ENCODE measurements around the gene ZNF296.
"Not testable (repeated sequence)": the region's sequence is repeated elsewhere in the genome, so short reads cannot be mapped to it uniquely, and the experiment has no call there.

The ZNF296 gene

DNA sequence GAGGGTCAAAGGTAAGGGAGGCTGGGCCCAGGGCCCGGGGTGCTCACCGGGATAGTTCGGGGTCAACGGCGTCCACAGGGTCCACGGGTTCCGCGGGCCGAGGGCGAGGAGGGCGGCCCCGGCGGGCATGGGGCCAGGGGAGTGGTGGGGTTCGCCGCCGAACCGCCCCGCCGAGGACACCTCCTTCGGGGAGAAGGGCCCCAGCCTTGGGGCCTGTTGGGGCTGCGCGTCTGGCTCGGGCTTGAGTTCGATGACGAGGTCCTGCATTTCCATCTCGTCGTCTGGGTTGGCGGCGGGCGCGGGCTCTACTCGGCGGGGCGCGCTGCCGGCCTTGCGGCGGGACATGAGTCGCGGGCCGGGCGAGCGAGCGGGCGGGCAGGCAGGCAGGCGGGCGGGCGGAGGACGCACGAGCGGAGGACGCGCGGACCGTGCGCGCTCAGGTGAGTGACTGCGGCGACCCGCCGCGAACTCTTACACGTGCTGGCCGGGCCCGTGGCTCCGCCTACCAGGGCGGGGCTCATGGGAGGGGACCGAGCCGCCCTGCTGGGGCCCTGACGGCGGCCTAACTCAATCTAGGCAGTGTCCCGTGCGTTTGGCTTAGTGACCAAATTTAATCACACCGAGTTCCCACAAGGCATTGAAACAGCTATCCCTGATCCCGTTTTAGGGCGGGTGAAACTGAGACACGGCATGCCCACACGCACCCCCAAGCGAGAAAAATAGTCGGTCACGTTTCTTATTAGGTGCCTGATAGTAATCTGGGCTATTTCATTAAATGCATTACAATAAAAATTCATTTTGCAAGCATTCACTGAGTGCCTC lies at the start of gene ZNF296:
Gene ZNF296 (minus strand): TSS at position 450 of the 822 bp plus-strand sequence. CDS start 105 bp downstream, at position 345.
- no peaks in the 10 kb centered on the region for H3K9me3 ChIP-seq (ENCODE audit: control insufficient read depth, insufficient read depth, low read depth, low read length)
- peaks cover 38% of the 10 kb centered on the region for H3K4me1 ChIP-seq (ENCODE audit: control insufficient read depth, insufficient read depth, low read length)
- peak within 1 kb of the TSS; percentile 78 for H3K4me3 ChIP-seq (ENCODE audit: low read depth, low read length)
- peak within 1 kb of the TSS; percentile 67; the same call in 1 of the 2 replicates for H3K27ac ChIP-seq (ENCODE audit: low read depth, low read length)
- H3K27me3 ChIP-seq (ENCODE audit: control insufficient read depth, insufficient read depth, low read length) = no peaks in the 10 kb centered on the region
- H3K9ac ChIP-seq (ENCODE audit: low read length) = peak within 1 kb of the TSS; percentile 71
- H3K36me3 ChIP-seq (ENCODE audit: control insufficient read depth, insufficient read depth, low read length) = peaks cover 21% of the 10 kb centered on the region

DNA sequence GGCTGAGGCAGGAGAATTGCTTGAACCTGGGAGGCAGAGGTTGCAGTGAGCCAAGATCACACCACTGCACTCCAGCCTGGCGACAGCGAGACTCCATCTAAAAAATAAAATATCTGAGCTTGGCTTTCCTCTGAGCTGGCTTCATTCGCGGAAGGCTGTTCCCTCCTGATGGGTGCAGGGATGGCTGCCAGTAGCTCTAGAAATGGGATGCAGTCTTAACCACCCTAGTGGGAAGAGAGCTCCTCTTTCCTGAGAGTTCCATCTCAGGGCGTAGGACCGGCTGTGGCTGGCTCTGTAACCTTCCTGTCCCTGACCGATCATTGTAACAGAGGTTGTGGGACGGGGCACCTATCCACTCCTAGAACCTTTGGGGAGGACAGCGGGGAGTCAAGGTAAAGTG lies 49.1 kb upstream of the ZNF296 start:
- 0 out of 2 replicates have a peak, but pooled peaks cover 4% of the 10 kb centered on the region for H3K36me3 ChIP-seq (ENCODE audit: control insufficient read depth, insufficient read depth, low read length)

DNA sequence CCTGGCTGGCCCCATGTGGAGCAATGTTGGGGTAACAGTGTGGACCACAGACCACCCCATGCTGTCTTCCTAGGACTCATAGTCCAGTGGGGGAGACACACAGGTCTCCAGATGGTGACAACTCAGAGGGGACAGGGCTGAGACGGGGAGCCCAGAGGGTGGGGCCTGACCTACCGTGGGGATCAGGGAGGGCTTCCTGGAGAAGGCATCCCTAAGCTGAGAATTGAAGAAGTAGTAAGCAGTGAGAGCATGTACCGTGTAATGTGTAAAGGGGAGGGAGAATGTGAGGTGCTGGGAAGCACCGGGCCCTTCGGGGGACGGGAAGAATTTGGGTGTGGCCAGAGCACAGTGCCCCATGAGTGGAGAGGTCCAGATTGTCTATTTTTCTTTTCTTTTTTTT lies 47.7 kb upstream of the ZNF296 start:
- Histone ChIP-seq H3K27me3 (ENCODE audit: control insufficient read depth, insufficient read depth, low read length) (no peaks in the 10 kb centered on the region), H3K27ac (ENCODE audit: low read depth, low read length) (no peak overlapping the region), H3K4me3 (ENCODE audit: low read depth, low read length) (no peak overlapping the region), H3K9ac (ENCODE audit: low read length) (no peak overlapping the region), H3K36me3 (ENCODE audit: control insufficient read depth, insufficient read depth, low read length) (0 out of 2 replicates have a peak, but pooled peaks cover 4% of the 10 kb centered on the region), H3K9me3 (ENCODE audit: control insufficient read depth, insufficient read depth, low read depth, low read length) (no peaks in the 10 kb centered on the region), H3K4me1 (ENCODE audit: control insufficient read depth, insufficient read depth, low read length) (peaks cover 3% of the 10 kb centered on the region; the same call in 1 of the 2 replicates)

More for the DNA sequence above, 49.1 kb upstream of the ZNF296 start:
- Histone ChIP-seq H3K9ac (ENCODE audit: low read length) (no peak overlapping the region), H3K4me1 (ENCODE audit: control insufficient read depth, insufficient read depth, low read length) (peaks cover 7% of the 10 kb centered on the region), H3K27me3 (ENCODE audit: control insufficient read depth, insufficient read depth, low read length) (no peaks in the 10 kb centered on the region), H3K27ac (ENCODE audit: low read depth, low read length) (no peak overlapping the region), H3K9me3 (ENCODE audit: control insufficient read depth, insufficient read depth, low read depth, low read length) (no peaks in the 10 kb centered on the region), H3K4me3 (ENCODE audit: low read depth, low read length) (no peak overlapping the region)

DNA sequence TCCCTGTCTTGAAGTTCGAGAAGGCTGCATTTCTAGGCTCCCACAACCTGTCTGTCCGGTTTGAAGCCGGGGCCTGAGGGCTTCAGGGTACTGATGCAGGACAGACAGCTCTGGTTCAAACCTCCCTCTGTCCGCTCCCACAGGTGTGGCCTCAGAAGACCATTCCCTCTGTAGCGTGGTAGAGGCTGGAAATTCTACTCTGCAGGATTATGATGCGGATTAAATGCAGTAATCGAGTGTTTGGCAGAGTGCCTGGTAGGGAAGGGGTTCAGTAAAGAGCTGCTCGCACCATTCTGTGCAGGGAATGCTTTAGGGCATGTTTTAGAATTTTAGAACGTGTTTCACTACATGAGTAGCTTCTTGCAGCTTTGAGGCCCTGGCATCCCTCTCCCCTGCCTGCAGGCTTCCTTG lies 47.2 kb upstream of the ZNF296 start:
- no peak overlapping the region for H3K27ac ChIP-seq (ENCODE audit: low read depth, low read length)
- no peaks in the 10 kb centered on the region for H3K27me3 ChIP-seq (ENCODE audit: control insufficient read depth, insufficient read depth, low read length)
- H3K36me3 ChIP-seq (ENCODE audit: control insufficient read depth, insufficient read depth, low read length) = 0 out of 2 replicates have a peak, but pooled peaks cover 4% of the 10 kb centered on the region
- H3K9ac ChIP-seq (ENCODE audit: low read length) = no peak overlapping the region
- H3K4me1 ChIP-seq (ENCODE audit: control insufficient read depth, insufficient read depth, low read length) = peaks cover 3% of the 10 kb centered on the region; the same call in 1 of the 2 replicates
- H3K4me3 ChIP-seq (ENCODE audit: low read depth, low read length) = no peak overlapping the region
- H3K9me3 ChIP-seq (ENCODE audit: control insufficient read depth, insufficient read depth, low read depth, low read length) = no peaks in the 10 kb centered on the region

DNA sequence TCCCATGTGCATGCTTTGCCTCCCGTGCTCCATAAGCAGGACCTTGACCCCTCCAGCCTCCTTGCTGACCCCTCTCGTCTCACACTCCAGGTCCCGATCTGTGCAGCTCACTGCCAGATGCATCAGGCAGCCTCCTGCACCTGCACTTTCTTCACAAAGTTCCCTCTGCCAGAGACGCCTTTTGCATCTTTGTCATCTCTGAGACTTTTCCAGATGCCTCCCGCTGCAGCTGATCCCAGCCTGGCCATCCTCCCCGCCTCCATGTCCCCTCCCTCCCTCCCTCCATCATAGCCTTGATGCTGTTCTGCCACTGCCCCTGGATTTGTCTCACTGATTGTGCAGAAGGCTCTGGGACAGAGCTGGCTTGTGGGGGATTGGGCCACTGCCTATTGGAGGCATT lies 46.6 kb upstream of the ZNF296 start:
- H3K9me3 ChIP-seq (ENCODE audit: control insufficient read depth, insufficient read depth, low read depth, low read length) = no peaks in the 10 kb centered on the region
- H3K9ac ChIP-seq (ENCODE audit: low read length) = no peak overlapping the region
- H3K27ac ChIP-seq (ENCODE audit: low read depth, low read length) = no peak overlapping the region
- H3K27me3 ChIP-seq (ENCODE audit: control insufficient read depth, insufficient read depth, low read length) = no peaks in the 10 kb centered on the region
- no peak overlapping the region for H3K4me3 ChIP-seq (ENCODE audit: low read depth, low read length)
- peaks cover 3% of the 10 kb centered on the region; the same call in 1 of the 2 replicates for H3K4me1 ChIP-seq (ENCODE audit: control insufficient read depth, insufficient read depth, low read length)
- 0 out of 2 replicates have a peak, but pooled peaks cover 4% of the 10 kb centered on the region for H3K36me3 ChIP-seq (ENCODE audit: control insufficient read depth, insufficient read depth, low read length)

DNA sequence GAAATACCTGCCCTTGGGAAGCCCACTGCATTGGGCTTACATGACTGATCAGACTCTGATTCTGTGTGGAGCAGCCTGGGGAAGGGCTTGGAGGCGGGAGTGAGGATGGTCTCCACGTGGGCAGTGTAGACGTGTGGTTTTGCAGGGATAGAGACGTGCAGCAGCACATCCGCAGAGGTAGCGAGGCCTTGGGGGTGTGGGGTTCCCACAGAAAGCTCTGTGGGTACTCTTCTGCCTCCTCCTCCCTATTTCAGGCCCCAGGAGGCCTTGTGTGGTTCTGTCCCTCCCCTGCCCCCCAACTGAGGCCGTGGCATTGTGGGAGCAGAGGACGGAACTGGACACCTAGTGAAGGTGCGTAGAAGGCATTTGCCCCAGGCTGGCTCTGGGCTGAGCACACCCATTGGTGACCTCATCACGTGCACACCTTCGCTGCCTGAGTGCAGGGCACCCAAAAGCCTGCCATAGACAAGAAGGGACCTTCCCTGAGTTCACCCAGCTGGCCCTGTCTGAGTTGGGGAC lies 45.6 kb upstream of the ZNF296 start:
- Histone ChIP-seq H3K4me3 (ENCODE audit: low read depth, low read length) (no peak overlapping the region), H3K9ac (ENCODE audit: low read length) (no peak overlapping the region), H3K36me3 (ENCODE audit: control insufficient read depth, insufficient read depth, low read length) (0 out of 2 replicates have a peak, but pooled peaks cover 4% of the 10 kb centered on the region), H3K4me1 (ENCODE audit: control insufficient read depth, insufficient read depth, low read length) (peaks cover 10% of the 10 kb centered on the region), H3K27me3 (ENCODE audit: control insufficient read depth, insufficient read depth, low read length) (no peaks in the 10 kb centered on the region), H3K9me3 (ENCODE audit: control insufficient read depth, insufficient read depth, low read depth, low read length) (no peaks in the 10 kb centered on the region), H3K27ac (ENCODE audit: low read depth, low read length) (no peak overlapping the region)

DNA sequence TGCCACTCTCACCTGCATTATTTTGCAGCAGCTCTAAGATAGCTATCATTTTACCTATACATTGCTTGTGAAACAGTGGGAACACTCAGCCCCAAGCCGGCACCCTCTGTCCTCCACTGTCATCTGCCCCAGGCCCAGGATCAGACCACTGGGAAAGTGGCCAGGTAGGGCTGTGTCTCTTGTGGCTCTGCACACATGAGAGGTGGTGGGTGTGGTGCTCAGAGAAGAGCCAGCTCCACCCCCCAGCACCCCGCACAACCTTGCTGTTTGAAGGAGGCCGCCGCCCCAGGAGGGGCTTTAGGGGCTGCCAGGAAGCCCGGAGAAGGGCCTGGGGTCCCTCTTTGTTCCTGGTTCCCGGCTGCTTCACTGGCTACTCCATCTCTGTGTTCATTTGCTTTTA lies 43.3 kb upstream of the ZNF296 start:
- H3K36me3 ChIP-seq (ENCODE audit: control insufficient read depth, insufficient read depth, low read length) = peaks cover 4% of the 10 kb centered on the region; the same call in 1 of the 2 replicates
- H3K4me1 ChIP-seq (ENCODE audit: control insufficient read depth, insufficient read depth, low read length) = peaks cover 15% of the 10 kb centered on the region
- H3K4me3 ChIP-seq (ENCODE audit: low read depth, low read length) = no peak overlapping the region
- H3K27ac ChIP-seq (ENCODE audit: low read depth, low read length) = no peak overlapping the region
- H3K9ac ChIP-seq (ENCODE audit: low read length) = no peak overlapping the region
- H3K9me3 ChIP-seq (ENCODE audit: control insufficient read depth, insufficient read depth, low read depth, low read length) = no peaks in the 10 kb centered on the region
- no peaks in the 10 kb centered on the region for H3K27me3 ChIP-seq (ENCODE audit: control insufficient read depth, insufficient read depth, low read length)

DNA sequence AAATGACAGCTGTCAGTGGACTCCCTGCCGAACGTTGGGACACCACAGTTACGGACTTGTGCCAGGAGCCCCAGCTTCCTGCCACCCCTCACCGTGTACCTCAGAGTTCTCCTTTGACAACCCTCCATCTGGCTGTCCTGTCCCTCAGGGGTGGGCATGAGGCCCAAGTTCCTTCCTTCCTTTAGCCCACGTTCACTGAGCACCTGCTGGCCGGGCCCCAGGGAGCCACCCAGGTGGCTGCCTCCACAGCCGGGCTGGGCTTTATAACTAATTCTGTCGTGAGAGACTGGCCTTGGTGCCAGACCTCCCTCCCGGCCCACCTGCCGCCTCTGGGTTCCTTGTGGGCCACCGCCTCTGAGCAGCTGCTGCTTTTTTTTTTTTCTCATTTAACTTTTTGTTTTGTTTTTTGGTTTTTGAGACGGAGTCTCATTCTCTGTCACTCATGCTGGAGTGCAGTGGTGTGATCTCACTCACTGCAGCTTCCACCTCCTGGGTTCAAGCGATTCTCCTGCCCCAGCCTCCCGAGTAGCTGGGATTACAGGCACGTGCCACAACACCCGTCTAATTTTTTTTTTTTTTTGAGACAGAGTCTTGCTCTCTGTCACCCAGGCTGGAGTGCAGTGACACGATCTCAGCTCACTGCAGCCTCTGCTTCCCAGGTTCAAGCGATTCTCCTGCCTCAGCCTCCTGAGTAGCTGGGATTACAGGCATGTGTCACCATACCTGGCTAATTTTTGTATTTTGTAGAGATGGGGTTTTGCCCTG lies 42.5 kb upstream of the ZNF296 start:
- H3K27me3 ChIP-seq (ENCODE audit: control insufficient read depth, insufficient read depth, low read length); H3K36me3 ChIP-seq (ENCODE audit: control insufficient read depth, insufficient read depth, low read length); H3K4me3 ChIP-seq (ENCODE audit: low read depth, low read length); H3K27ac ChIP-seq (ENCODE audit: low read depth, low read length); H3K9ac ChIP-seq (ENCODE audit: low read length); H3K9me3 ChIP-seq (ENCODE audit: control insufficient read depth, insufficient read depth, low read depth, low read length): not testable (repeated sequence)
- peaks cover 16% of the 10 kb centered on the region for H3K4me1 ChIP-seq (ENCODE audit: control insufficient read depth, insufficient read depth, low read length)

DNA sequence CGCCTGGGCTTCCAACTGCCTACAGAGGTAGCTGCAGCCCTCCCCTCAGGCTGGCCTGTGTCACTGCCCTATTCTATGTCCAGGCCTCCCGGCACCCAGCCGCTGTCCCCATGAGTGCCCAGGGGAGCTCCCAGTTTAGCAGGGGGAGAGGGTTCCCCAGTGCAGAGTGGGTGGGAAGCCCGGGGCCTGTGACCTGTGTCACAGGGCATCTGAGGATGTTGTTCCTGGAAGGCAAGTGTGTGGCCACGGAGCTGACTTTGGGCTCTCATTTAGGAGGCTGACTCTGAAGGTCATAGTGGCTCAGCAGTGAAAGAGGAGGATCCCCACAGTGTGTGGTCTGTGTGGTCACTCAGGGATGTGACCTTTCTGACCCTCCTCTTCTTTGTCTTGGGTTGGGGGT lies 41.8 kb upstream of the ZNF296 start:
- no peaks in the 10 kb centered on the region for H3K9me3 ChIP-seq (ENCODE audit: control insufficient read depth, insufficient read depth, low read depth, low read length)
- no peak overlapping the region for H3K4me3 ChIP-seq (ENCODE audit: low read depth, low read length)
- no peak overlapping the region for H3K9ac ChIP-seq (ENCODE audit: low read length)
- H3K27me3 ChIP-seq (ENCODE audit: control insufficient read depth, insufficient read depth, low read length) = no peaks in the 10 kb centered on the region
- H3K4me1 ChIP-seq (ENCODE audit: control insufficient read depth, insufficient read depth, low read length) = peaks cover 23% of the 10 kb centered on the region
- H3K36me3 ChIP-seq (ENCODE audit: control insufficient read depth, insufficient read depth, low read length) = no peaks in the 10 kb centered on the region; the same call in 1 of the 2 replicates
- no peak overlapping the region for H3K27ac ChIP-seq (ENCODE audit: low read depth, low read length)

DNA sequence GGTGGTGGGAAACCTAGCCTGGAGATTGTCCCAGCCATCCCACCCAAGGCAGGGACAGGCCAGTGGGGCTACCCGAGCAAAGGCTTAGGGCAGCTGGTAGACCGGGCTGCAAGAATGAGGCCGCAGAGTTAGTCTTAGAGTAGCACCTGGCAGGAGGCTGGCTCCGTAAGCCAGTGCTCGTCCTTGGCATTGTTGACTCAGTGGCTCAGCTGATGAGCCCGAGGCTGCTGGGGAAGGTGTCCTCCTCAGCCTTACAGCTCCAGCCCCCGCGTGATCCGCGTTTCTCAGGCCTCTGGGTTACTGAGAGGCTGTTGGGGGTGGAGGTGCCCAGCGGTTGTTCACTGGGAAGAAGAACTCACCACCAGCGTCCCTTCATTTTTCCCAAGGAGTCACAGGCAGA lies 41.4 kb upstream of the ZNF296 start:
- Histone ChIP-seq H3K36me3 (ENCODE audit: control insufficient read depth, insufficient read depth, low read length) (no peaks in the 10 kb centered on the region; the same call in 1 of the 2 replicates), H3K4me3 (ENCODE audit: low read depth, low read length) (no peak overlapping the region), H3K4me1 (ENCODE audit: control insufficient read depth, insufficient read depth, low read length) (peaks cover 27% of the 10 kb centered on the region), H3K27ac (ENCODE audit: low read depth, low read length) (no peak overlapping the region), H3K27me3 (ENCODE audit: control insufficient read depth, insufficient read depth, low read length) (no peaks in the 10 kb centered on the region), H3K9me3 (ENCODE audit: control insufficient read depth, insufficient read depth, low read depth, low read length) (no peaks in the 10 kb centered on the region), H3K9ac (ENCODE audit: low read length) (no peak overlapping the region)

Data from HUES6 (cell line).